ENCODE data around the gene STARD13.
"Not testable (repeated sequence)": the region's sequence is repeated elsewhere in the genome, so short reads cannot be mapped to it uniquely, and the experiment has no call there.

Gene STARD13

GRCh38 chr13:33168321-33168960 is 117.1 kb downstream of the STARD13 start:
- no peak for DNase-seq

- DNase-seq, result no peak
Observed at GRCh38 chr13:33167491-33167890, 118.1 kb downstream of the STARD13 start.

DNA sequence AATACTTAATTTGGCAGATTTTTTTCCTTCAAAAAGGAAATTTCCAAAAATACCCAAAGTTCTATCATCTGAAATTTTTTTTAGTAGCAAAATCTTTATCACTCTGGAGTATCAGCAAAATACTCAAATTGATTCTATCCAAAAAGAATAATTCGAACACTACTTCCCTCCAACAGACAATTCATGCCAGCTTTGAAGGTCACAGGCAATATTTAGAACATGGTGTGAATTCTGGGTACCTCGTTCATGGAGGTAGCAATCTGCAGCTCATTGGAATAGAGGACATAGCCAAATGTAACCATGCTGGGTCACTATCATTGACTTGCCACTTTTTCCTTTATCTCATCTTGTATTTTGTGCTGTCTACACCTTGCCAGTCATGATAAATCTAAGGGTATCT is 119.8 kb downstream of the STARD13 start:
- no peak for DNase-seq

GRCh38 chr13:33164331-33164730 is 121.2 kb downstream of the STARD13 start:
- DNase-seq, result no peak

- not testable (repeated sequence) for DNase-seq
Observed at GRCh38 chr13:33162725-33163124, 122.8 kb downstream of the STARD13 start.

GRCh38 chr13:33158816-33159215 is 126.7 kb downstream of the STARD13 start:
- DNase-seq, result no peak

DNA sequence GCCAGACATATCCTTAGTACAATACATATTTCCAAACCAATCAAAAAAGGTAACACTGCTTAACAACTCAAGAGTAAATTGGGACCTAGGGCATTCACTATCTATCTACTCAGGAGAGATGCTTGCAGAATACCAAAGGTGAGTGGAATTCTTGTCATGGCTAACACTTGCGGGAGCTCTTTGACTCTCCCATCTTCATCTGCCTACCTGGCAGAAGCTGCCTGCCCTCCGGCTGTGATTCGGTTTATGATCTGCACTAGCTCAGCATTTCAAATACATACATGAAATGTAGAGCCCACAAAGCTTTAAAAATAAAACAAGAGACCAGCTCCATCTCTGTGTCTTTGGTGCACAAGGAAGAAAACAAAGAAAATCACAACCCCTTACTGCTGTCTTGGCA is 127.3 kb downstream of the STARD13 start:
- DNase-seq, result no peak

- no peak for DNase-seq
Observed at GRCh38 chr13:33154911-33155310, 130.6 kb downstream of the STARD13 start.

DNA sequence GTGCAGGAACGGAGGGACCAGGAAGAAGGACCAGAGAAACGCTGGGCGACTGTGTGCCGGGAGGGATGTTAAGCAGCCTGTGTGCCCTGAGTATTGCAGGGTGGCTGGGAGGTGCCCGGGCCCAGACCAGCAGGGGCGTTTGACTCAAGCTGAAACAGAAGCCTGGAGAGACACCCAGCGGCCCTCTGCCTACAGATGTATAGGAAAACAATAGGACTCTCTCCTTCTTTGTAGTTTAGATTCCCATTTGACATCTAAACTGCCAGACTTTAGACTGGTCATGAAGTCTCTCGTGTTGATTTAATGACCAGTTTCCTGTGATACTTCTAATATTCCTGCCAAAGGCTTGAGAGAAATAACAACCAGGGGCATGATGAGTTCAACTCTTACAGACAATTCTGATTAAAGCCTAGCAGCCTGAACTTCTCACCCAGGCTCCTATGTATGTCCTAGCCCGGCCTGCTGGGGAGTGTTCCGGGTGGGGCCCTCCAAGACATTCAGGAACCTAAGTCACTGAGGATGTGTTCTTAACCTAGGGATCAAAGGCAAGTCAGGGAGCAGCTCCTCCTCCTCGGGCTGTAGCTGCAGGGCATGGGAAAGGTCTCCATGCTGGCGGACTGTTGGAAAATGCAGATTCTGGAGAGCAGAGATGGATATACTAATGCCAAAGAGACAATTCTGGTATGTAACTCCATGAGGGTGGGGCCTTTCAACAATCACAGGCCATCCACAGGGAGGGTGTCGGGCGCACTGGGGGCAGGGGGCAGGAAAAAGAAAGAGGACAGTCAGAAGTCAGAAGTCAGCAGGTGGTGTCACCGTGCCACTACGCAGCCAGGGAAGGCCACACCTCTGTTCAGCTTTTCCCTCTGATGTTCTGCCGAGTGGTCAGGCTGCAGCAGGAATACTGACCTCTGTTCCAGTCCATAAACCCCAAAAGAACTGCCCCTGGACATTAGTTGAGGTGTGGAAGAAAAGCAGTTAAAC is 131.8 kb downstream of the STARD13 start:
- DNase-seq, result no peak

DNA sequence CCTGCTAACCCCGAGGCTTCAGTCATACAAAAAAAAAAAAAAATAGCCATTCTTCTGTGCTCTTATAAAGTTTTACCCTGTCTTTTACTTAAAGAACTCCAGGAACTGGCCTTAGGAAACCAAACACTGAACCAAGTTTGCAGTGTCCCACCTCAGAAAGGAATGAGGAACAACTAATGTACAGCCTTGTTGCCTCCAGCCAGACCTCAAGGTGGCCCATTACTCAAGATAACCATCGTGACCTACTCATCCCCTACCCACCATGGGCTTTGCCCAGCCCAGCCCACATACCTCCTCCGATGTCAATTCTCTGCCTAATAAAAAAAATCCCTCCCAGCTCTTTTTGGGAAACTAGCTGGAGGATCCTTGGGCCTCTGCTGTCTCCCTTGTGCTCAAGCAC is 133.2 kb downstream of the STARD13 start:
- DNase-seq, result no peak

DNA sequence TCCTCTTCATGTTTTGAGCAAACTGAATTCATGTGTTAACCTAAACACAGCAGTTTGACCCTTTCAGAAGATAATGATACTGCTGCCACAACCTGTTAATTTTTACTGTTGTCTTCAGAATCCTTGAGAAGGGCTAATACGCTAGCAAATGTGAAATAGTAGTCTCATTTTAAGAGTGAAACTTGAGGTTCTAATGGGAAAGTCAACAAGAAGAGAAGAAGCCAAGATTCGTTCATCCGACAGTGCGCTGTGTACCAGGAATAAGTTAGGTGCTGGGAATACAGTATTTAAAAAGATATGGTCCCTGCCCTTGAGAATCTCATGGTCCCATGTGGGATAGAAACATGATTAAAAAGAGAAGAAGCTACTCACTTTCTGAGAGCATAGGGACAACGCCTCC is 134.9 kb downstream of the STARD13 start:
- no peak for DNase-seq

- no peak for DNase-seq
Observed at GRCh38 chr13:33150126-33150525, 135.4 kb downstream of the STARD13 start.

DNA sequence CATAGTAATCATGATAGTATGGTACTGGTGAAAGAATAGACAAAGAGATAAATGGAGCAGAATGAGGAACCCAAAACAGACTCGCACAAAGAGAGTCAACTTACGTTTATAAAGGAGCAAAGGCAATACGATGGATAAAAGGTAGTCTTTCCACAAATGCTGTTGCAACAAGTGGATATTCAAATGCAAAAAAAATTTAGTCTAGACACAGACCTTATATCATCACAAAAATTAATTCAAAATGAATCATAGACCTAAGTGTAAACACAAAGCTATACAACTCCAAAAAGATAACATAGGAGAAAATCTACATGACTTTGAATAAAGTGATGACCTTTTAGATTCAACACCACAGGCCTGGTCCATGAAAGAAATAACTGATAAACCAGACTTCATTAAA is 137.7 kb downstream of the STARD13 start:
- no peak for DNase-seq

DNA sequence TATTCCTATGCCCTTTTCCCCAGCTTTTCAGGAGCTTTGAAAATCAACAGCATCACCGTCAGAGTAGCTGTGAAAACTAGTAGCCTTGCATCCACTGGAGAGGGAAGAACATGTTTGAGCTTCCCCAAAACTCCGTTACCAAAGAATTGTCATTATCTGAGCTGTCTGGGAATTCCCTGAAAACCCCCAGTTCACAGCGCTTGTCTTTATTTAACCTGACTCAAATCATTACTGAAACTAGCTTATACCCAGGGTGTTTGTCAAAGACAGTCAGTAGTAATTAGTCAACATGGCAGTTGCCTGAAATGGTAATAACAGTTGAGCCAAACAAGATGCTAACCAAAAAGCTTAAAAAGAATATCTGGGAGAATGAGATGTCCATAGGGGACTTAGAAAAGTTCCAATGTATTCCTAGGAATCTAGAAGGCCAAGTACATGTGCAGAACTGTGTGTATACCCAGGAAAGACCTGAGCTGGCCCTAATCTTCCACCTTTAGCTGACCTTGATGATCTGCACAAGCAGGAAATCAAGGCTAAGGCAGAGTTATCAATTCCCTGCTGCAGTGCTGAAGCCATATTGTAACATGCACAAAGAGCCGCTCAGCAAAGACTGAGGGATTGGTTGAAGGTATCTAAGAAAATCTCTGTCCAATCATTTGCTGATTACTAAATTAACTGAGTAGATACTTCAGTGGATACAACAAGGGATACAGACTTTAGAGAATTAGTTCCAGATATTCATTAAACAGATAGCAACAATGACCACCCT is 138.5 kb downstream of the STARD13 start:
- DNase-seq, result no peak

DNA sequence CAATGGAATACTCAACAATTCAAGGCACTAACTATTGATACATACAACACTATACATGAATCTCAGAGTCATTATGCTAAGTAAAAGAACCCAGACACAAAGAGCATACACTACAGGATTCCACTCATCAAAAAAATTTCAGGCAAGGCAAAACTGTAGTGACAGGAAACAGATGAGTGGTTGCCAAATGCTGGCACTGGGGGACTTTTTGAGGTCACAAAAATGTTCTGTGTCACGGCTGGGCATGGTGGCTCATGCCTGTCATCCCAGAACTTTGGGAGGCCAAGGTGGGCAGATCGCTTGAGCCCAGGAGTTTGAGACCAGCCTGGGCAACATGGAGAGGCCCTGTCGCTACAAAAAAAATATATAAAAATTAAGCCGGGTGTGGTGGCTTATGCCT is 139.9 kb downstream of the STARD13 start:
- no peak for DNase-seq

DNA sequence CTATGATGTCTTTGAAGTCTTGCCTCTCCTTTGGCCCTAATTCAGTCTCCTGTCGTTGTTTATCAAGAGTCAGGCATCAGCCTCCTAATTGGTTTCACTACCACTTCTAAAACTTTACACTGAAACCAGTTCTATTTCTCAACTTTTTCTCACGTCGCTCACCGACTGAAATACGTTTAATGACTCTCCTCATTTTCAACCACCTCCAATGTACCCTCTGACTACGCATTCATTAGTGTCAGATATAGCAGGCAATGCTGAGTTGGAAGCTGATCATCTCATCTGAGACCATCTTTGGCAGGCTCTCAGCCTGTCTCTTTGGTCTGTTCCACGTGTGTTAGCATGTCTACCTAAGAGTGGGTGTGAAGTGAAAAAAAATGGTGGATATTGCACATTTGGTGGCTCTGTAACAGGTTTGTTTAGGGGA is 141.2 kb downstream of the STARD13 start:
- no peak for DNase-seq

- DNase-seq, result no peak
Observed at GRCh38 chr13:33139780-33140535, 145.6 kb downstream of the STARD13 start.

DNA sequence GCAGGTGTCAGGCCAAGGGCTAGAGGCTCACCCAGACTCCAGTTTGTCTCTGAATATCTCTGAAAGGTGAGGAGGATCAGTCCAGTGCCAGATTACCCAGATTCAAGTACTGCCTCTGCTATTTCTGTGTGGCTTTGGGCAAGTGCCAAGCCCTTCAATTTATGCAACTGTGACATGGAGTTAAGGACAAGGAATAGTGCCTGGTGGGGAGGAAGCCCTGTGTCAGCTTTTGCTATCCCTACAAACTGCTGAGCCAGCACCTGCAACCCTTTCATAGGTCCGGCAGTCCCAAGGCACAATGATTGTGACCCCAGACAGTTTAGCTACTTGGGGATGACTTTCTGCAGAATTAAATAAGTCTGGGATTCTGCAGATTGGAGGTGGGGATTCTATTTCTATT is 146.4 kb downstream of the STARD13 start:
- DNase-seq, result no peak

DNA sequence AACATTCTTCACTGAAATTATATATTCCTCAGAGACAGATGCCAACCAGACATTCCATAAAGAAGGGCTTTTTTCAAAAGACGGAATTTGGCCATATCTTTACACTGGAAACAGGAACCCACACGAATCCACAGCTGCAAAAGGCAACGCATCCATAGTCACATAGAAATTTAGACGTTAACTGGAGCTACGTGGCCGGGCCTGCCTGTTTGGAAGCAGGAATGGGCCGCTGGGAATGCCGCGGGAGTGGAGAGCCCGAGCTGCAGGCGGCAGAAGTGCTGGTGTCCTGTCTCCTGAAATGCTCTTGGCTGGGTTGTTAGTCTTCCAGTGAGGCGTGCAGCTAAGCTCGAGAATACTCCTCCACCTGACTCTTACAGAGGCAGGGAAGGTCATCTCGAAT is 147.1 kb downstream of the STARD13 start:
- DNase-seq, result no peak

- no peak for DNase-seq
Observed at GRCh38 chr13:33137721-33138120, 147.8 kb downstream of the STARD13 start.

- no peak for DNase-seq
Observed at GRCh38 chr13:33135097-33135496, 150.5 kb downstream of the STARD13 start.

GRCh38 chr13:33134213-33134612 is 151.3 kb downstream of the STARD13 start:
- DNase-seq, result no peak

Measured in GOT3 (cell line).